ENCODE data around the gene PITPNM1.
"Not testable (repeated sequence)": the region's sequence is repeated elsewhere in the genome, so short reads cannot be mapped to it uniquely, and the experiment has no call there.

The PITPNM1 gene

GRCh38 chr11:67504950-67505581 lies at the start of gene PITPNM1:
Gene PITPNM1 (minus strand): TSS chr11:67505363. CDS start chr11:67504180, 1,183 bp downstream.
- peak; percentile 69 for DNase-seq (ENCODE audit: low read depth)

GRCh38 chr11:67551697-67552096 lies 46.5 kb upstream of the PITPNM1 start:
- not testable (repeated sequence) for DNase-seq (ENCODE audit: low read depth)

GRCh38 chr11:67551127-67551526 lies 46.0 kb upstream of the PITPNM1 start:
- no peak for DNase-seq (ENCODE audit: low read depth)

GRCh38 chr11:67548555-67549110 lies 43.5 kb upstream of the PITPNM1 start:
- DNase-seq (ENCODE audit: low read depth) = no peak

- DNase-seq (ENCODE audit: low read depth) = not testable (repeated sequence)
Measured at GRCh38 chr11:67548112-67548511, 42.9 kb upstream of the PITPNM1 start.

GRCh38 chr11:67545280-67545679 lies 40.1 kb upstream of the PITPNM1 start:
- no peak for DNase-seq (ENCODE audit: low read depth)

GRCh38 chr11:67544616-67545242 lies 39.6 kb upstream of the PITPNM1 start:
- no peak for DNase-seq (ENCODE audit: low read depth)

- no peak for DNase-seq (ENCODE audit: low read depth)
Measured at GRCh38 chr11:67543585-67543984, 38.4 kb upstream of the PITPNM1 start.

- no peak for DNase-seq (ENCODE audit: low read depth)
Measured at GRCh38 chr11:67542971-67543370, 37.8 kb upstream of the PITPNM1 start.

GRCh38 chr11:67542169-67542568 lies 37.0 kb upstream of the PITPNM1 start:
- DNase-seq (ENCODE audit: low read depth) = no peak

GRCh38 chr11:67541198-67541597 lies 36.0 kb upstream of the PITPNM1 start:
- no peak for DNase-seq (ENCODE audit: low read depth)

- no peak for DNase-seq (ENCODE audit: low read depth)
Measured at GRCh38 chr11:67539550-67539949, 34.4 kb upstream of the PITPNM1 start.

- no peak for DNase-seq (ENCODE audit: low read depth)
Measured at GRCh38 chr11:67538823-67539505, 33.8 kb upstream of the PITPNM1 start.

- DNase-seq (ENCODE audit: low read depth) = no peak
Measured at GRCh38 chr11:67538306-67538705, 33.1 kb upstream of the PITPNM1 start.

- no peak for DNase-seq (ENCODE audit: low read depth)
Measured at GRCh38 chr11:67535561-67535960, 30.4 kb upstream of the PITPNM1 start.

GRCh38 chr11:67534070-67534679 lies 29.0 kb upstream of the PITPNM1 start:
- DNase-seq (ENCODE audit: low read depth) = no peak

- DNase-seq (ENCODE audit: low read depth) = no peak
Measured at GRCh38 chr11:67532889-67533288, 27.7 kb upstream of the PITPNM1 start.

- no peak for DNase-seq (ENCODE audit: low read depth)
Measured at GRCh38 chr11:67530282-67530592, 25.1 kb upstream of the PITPNM1 start.

- DNase-seq (ENCODE audit: low read depth) = no peak
Measured at GRCh38 chr11:67528376-67528775, 23.2 kb upstream of the PITPNM1 start.

GRCh38 chr11:67525275-67525976 lies 20.3 kb upstream of the PITPNM1 start:
- DNase-seq (ENCODE audit: low read depth) = no peak

- DNase-seq (ENCODE audit: low read depth) = no peak
Measured at GRCh38 chr11:67524480-67524808, 19.3 kb upstream of the PITPNM1 start.
